SK-N-SH (cell line): ENCODE measurements around the gene ADRA2B. TPM values are rescaled to one million over a fixed set of nuclear protein-coding genes. Genes with fewer than 3 reads are reported as not detected.

Source experiments
- CTCF ChIA-PET: fragments of 300-600, 350-600 bp; formaldehyde crosslinking; extraction: SDS; loops from one replicate; lab custom pipeline; 2021; lab: Yijun Ruan, JAX
- POLR2A ChIA-PET: fragments of 350-600 bp; sonication (Branson Sonifier 250); formaldehyde crosslinking; extraction: SDS; loops from one replicate; lab custom pipeline; 2020; ENCODE audit warnings: antibody characterized with exemption, inconsistent platforms; lab: Yijun Ruan, JAX
- DNase-seq: peaks from one replicate; pipeline ENCODE4 v3.0.0; 2012
- H2AFZ ChIP-seq: fragments of 200-600 bp; sonication (generic); 2 replicates; pipeline ENCODE4 v1.8.1; 2016; ENCODE audit warnings: antibody characterized with exemption, mild to moderate bottlenecking, low read depth
- H3F3A ChIP-seq: fragments of 200-600 bp; sonication (generic); replicated peaks from 2 replicates; pipeline ENCODE3; 2016; ENCODE audit warnings: antibody characterized with exemption, mild to moderate bottlenecking; ENCODE audit not compliant: insufficient read depth
- H3K27ac ChIP-seq, 2 experiments: fragments of 200-500 bp in 1 of 2; fragments of 200-600 bp in 1 of 2; sonication (Bioruptor generic) in 1 of 2; sonication (generic), shearing (Covaris generic) in 1 of 2; 2 replicates each; pipeline versions ENCODE4 v1.5.1 to v1.6.1; 2014 to 2016; ENCODE audit warnings: low read depth in 2 of 2, inconsistent platforms in 1 of 2, low read length in 1 of 2, mild to moderate bottlenecking in 1 of 2, mixed read lengths in 1 of 2
- H3K27me3 ChIP-seq: fragments of 200-600 bp; sonication (generic), shearing (Covaris generic); 2 replicates; pipeline ENCODE4 v1.6.1; 2016; ENCODE audit warnings: mixed run types; ENCODE audit not compliant: insufficient read depth
- H3K36me3 ChIP-seq, 2 experiments: fragments of 200-500 bp in 1 of 2; fragments of 200-600 bp in 1 of 2; sonication (Bioruptor generic) in 1 of 2; sonication (generic) in 1 of 2; replicated peaks in 1 of 2; 2 replicates each; pipeline versions ENCODE3 to v1.5.1; 2014 to 2016; ENCODE audit warnings: low read length in 1 of 2, mild to moderate bottlenecking in 1 of 2; ENCODE audit not compliant: insufficient read depth in 2 of 2, control insufficient read depth in 1 of 2
- H3K4me1 ChIP-seq, 2 experiments: fragments of 200-500 bp in 1 of 2; fragments of 200-600 bp in 1 of 2; sonication (Bioruptor generic) in 1 of 2; sonication (generic), shearing (Covaris generic) in 1 of 2; 2 replicates each; pipeline versions ENCODE4 v1.5.1 to v1.6.1; 2014 to 2016; ENCODE audit warnings: low read depth in 1 of 2, low read length in 1 of 2, mixed run types in 1 of 2; ENCODE audit not compliant: insufficient read depth in 2 of 2, control insufficient read depth in 1 of 2
- H3K4me2 ChIP-seq: fragments of 200-600 bp; sonication (generic), shearing (Covaris generic); 2 replicates; pipeline ENCODE4 v1.6.1; 2017; ENCODE audit warnings: mixed run types
- H3K4me3 ChIP-seq, 2 experiments: fragments of 200-500 bp in 1 of 2; fragments of 200-600 bp in 1 of 2; sonication (Bioruptor generic) in 1 of 2; sonication (generic), shearing (Covaris generic) in 1 of 2; 2 replicates each; pipeline versions ENCODE4 v1.5.1 to v1.8.1; 2014 to 2016; ENCODE audit warnings: low read depth in 2 of 2, inconsistent platforms in 1 of 2, low read length in 1 of 2, mild to moderate bottlenecking in 1 of 2, mixed read lengths in 1 of 2, moderate library complexity in 1 of 2
- H3K79me2 ChIP-seq: fragments of 200-600 bp; sonication (generic); 2 replicates; pipeline ENCODE4 v1.8.1; 2017; ENCODE audit warnings: mild to moderate bottlenecking; ENCODE audit not compliant: insufficient read depth
- H3K9ac ChIP-seq: fragments of 200-600 bp; sonication (generic); 2 replicates; pipeline ENCODE4 v1.6.1; 2017; ENCODE audit warnings: mixed run types
- H3K9me2 ChIP-seq: fragments of 200-600 bp; sonication (generic); 2 replicates; pipeline ENCODE4 v1.6.1; 2017; ENCODE audit warnings: mixed run types
- H3K9me3 ChIP-seq: fragments of 200-600 bp; sonication (generic); 2 replicates; pipeline ENCODE4 v1.6.1; 2017; ENCODE audit warnings: mixed run types, mild to moderate bottlenecking, moderate library complexity
- H4K20me1 ChIP-seq: fragments of 200-600 bp; sonication (generic); 2 replicates; pipeline ENCODE4 v1.6.1; 2017; ENCODE audit warnings: mild to moderate bottlenecking, mixed run types; ENCODE audit not compliant: insufficient read depth
- CHD2 ChIP-seq: fragments of 150-350 bp; IDR thresholded peaks from 2 replicates; pipeline ENCODE4 v1.6.1; 2018; ENCODE audit warnings: low read length; ENCODE audit not compliant: partially characterized antibody
- ELF1 ChIP-seq: IDR thresholded peaks from 2 replicates; pipeline ENCODE4 v1.4.0; 2012
- EZH2phosphoT487 ChIP-seq: fragments of 200-600 bp; sonication (generic); IDR thresholded peaks from 2 replicates; pipeline ENCODE4 v1.6.1; 2017; ENCODE audit warnings: low read depth, mixed run types, mild to moderate bottlenecking, antibody characterized with exemption, moderate library complexity, borderline replicate concordance
- FOXM1 ChIP-seq: IDR thresholded peaks from 2 replicates; pipeline ENCODE4 v1.4.0; 2012; ENCODE audit warnings: low read depth, mild to moderate bottlenecking
- GABPA ChIP-seq: IDR thresholded peaks from 2 replicates; pipeline ENCODE4 v1.4.0; 2012; ENCODE audit warnings: low read depth, mild to moderate bottlenecking
- JUND ChIP-seq: IDR thresholded peaks from 2 replicates; pipeline ENCODE4 v1.4.0; 2012
- MAX ChIP-seq: IDR thresholded peaks from 2 replicates; pipeline ENCODE4 v1.4.0; 2012; ENCODE audit warnings: low read depth
- PBX3 ChIP-seq: IDR thresholded peaks from 2 replicates; pipeline ENCODE4; 2012
- RCOR1 ChIP-seq: fragments of 150-350 bp; IDR thresholded peaks from 2 replicates; pipeline ENCODE4 v1.6.1; 2017; ENCODE audit warnings: antibody characterized with exemption, low read length
- RFX5 ChIP-seq: IDR thresholded peaks from 2 replicates; pipeline ENCODE4 v1.6.1; 2012; ENCODE audit warnings: mild to moderate bottlenecking, improper control_type of control experiment, low read length
- SMC3 ChIP-seq: IDR thresholded peaks from 2 replicates; pipeline ENCODE4 v1.6.1; 2012; ENCODE audit warnings: low read depth, low read length, improper control_type of control experiment
- TCF12 ChIP-seq: IDR thresholded peaks from 2 replicates; pipeline ENCODE4 v1.4.0; 2012
- TEAD4 ChIP-seq: IDR thresholded peaks from 2 replicates; pipeline ENCODE4 v1.4.0; 2012; ENCODE audit warnings: mild to moderate bottlenecking, borderline replicate concordance; ENCODE audit not compliant: insufficient read depth
- USF1 ChIP-seq: IDR thresholded peaks from 2 replicates; pipeline ENCODE4 v1.4.0; 2012; ENCODE audit warnings: low read depth, borderline replicate concordance
- USF2 ChIP-seq: fragments of 150-350 bp; IDR thresholded peaks from 2 replicates; pipeline ENCODE4 v1.6.1; 2017; ENCODE audit warnings: antibody characterized with exemption, low read length, low read depth, borderline replicate concordance
- YY1 ChIP-seq: IDR thresholded peaks from 2 replicates; pipeline ENCODE4 v1.4.0; 2012; ENCODE audit warnings: low read depth, mild to moderate bottlenecking
- WGBS: methylation state at CpG from one replicate; pipeline ENCODE4 v1.1.6; 2017; ENCODE audit warnings: low lambda C conversion rate; 5-methylcytosine and 5-hydroxymethylcytosine counted together
- polyA plus RNA-seq, 3 experiments: library from polyadenylated mRNA; depleted of rRNA; stranded (reverse); fragments of >200 nt; gene quantifications; 2 replicates each; pipeline ENCODE4 v1.2.3, GENCODE V29; 2012
- TF ChIP-seq, protein P1 (sequence below): fragments of 150-350 bp; IDR thresholded peaks from 2 replicates; pipeline ENCODE4 v1.6.1; 2016; ENCODE audit warnings: mild to moderate bottlenecking, low read depth, low read length

The ADRA2B gene
- polyA plus RNA-seq, 1 of the 3 experiments (the other 2 are of a cell fraction) = not detected

GRCh38 chr2:96122391-96122790 is 6.0 kb upstream of the ADRA2B start:
- no peak overlapping the region for H3K4me3 ChIP-seq
- H3K27ac ChIP-seq = no peak overlapping the region
- H3K9me3 ChIP-seq = no peaks in the 10 kb centered on the region
- no peak overlapping the region for H3K4me2 ChIP-seq
- ChIA-PET CTCF (interaction anchor here (1.8 to 8.0 kb wide), 3 partner anchors 52 to 100 kb away, joined by 4 to 101 read pairs (median 12); no protein-coding TSS in a partner anchor), POLR2A (no interaction called here)
- H3K36me3 ChIP-seq = no peaks in the 10 kb centered on the region
- H3K9me2 ChIP-seq = no peaks in the 10 kb centered on the region
- no peaks in the 10 kb centered on the region for H3F3A ChIP-seq
- H2AFZ ChIP-seq = no peak overlapping the region
- H3K4me1 ChIP-seq = peaks cover 0 to 8% of the 10 kb centered on the region in 2 experiments; a peak in 1 of 4 replicates
- H3K27me3 ChIP-seq = no peaks in the 10 kb centered on the region; the same call in 1 of the 2 replicates
- TF ChIP-seq CHD2 (no peak), FOXM1 (no peak), RCOR1 (no peak), GABPA (no peak), USF2 (no peak), JUND (no peak), ELF1 (no peak), RFX5 (no peak), SMC3 (no peak), MAX (no peak), PBX3 (no peak), TCF12 (no peak), TEAD4 (no peak), YY1 (no peak), EZH2phosphoT487 (no peak), USF1 (no peak)
- TF ChIP-seq, protein P1, sequence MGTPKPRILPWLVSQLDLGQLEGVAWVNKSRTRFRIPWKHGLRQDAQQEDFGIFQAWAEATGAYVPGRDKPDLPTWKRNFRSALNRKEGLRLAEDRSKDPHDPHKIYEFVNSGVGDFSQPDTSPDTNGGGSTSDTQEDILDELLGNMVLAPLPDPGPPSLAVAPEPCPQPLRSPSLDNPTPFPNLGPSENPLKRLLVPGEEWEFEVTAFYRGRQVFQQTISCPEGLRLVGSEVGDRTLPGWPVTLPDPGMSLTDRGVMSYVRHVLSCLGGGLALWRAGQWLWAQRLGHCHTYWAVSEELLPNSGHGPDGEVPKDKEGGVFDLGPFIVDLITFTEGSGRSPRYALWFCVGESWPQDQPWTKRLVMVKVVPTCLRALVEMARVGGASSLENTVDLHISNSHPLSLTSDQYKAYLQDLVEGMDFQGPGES = no peak
- WGBS = no CpG with 5 or more reads among the region's 5 CpGs
- H3K79me2 ChIP-seq = no peaks in the 10 kb centered on the region
- no peaks in the 10 kb centered on the region for H4K20me1 ChIP-seq
- no peak for DNase-seq
- H3K9ac ChIP-seq = no peak overlapping the region
